Thyroid gland (tissue), 4 donors: ENCODE data around the gene METTL26.

ENCODE experiments used
- POLR2A ChIP-seq, 2 donors: fragments of 450-650 bp; IDR thresholded peaks; one replicate each; pipeline ENCODE4 v1.6.1; 2017; ENCODE audit warnings: antibody characterized with exemption in 2 of 2, mild to moderate bottlenecking in 2 of 2, moderate library complexity in 1 of 2
- TF ChIP-seq, protein P1 (sequence below), 6 experiments: fragments of 200-600 bp in 3 of 6; fragments of 450-650 bp in 3 of 6; sonication (generic) in 3 of 6; IDR thresholded peaks; one replicate each; pipeline ENCODE4 v1.5.1; 2016 to 2019; ENCODE audit warnings: antibody characterized with exemption in 6 of 6, mild to moderate bottlenecking in 2 of 6, inconsistent platforms in 1 of 6, moderate library complexity in 1 of 6

DNA sequence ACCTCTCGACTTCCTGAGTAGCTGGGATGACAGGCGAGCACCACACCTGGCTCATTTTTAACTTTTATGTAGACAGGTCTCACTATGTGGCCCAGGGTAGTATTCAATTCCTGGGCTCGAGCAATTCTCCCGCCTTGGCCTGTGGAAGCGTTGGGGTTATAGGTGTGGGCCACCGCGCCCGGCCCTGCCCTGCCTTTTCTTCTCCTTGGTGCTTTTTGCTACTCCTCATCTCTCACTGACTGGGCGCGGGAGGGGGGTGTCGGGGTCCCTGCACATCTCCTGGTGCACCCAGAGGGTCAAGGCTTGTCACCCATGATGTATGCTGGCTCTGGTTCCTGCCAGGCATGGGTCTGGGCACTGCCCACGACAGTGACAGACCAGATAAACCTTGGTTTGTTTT, 8.5 kb upstream of the METTL26 start:
- TF ChIP-seq, protein P1, sequence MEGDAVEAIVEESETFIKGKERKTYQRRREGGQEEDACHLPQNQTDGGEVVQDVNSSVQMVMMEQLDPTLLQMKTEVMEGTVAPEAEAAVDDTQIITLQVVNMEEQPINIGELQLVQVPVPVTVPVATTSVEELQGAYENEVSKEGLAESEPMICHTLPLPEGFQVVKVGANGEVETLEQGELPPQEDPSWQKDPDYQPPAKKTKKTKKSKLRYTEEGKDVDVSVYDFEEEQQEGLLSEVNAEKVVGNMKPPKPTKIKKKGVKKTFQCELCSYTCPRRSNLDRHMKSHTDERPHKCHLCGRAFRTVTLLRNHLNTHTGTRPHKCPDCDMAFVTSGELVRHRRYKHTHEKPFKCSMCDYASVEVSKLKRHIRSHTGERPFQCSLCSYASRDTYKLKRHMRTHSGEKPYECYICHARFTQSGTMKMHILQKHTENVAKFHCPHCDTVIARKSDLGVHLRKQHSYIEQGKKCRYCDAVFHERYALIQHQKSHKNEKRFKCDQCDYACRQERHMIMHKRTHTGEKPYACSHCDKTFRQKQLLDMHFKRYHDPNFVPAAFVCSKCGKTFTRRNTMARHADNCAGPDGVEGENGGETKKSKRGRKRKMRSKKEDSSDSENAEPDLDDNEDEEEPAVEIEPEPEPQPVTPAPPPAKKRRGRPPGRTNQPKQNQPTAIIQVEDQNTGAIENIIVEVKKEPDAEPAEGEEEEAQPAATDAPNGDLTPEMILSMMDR (IDR thresholded peaks at IDR 0.05) = no peak
- TF ChIP-seq POLR2A (IDR thresholded peaks at IDR 0.05) = no peak
